ENCODE measurements around the gene GALT. TPM values are rescaled to one million over a fixed set of nuclear protein-coding genes. Genes with fewer than 3 reads are reported as not detected.

Gene GALT
- total RNA-seq, 4 donors from 2014 or later: 10.3 to 28.4 (median 14.1) TPM

DNA sequence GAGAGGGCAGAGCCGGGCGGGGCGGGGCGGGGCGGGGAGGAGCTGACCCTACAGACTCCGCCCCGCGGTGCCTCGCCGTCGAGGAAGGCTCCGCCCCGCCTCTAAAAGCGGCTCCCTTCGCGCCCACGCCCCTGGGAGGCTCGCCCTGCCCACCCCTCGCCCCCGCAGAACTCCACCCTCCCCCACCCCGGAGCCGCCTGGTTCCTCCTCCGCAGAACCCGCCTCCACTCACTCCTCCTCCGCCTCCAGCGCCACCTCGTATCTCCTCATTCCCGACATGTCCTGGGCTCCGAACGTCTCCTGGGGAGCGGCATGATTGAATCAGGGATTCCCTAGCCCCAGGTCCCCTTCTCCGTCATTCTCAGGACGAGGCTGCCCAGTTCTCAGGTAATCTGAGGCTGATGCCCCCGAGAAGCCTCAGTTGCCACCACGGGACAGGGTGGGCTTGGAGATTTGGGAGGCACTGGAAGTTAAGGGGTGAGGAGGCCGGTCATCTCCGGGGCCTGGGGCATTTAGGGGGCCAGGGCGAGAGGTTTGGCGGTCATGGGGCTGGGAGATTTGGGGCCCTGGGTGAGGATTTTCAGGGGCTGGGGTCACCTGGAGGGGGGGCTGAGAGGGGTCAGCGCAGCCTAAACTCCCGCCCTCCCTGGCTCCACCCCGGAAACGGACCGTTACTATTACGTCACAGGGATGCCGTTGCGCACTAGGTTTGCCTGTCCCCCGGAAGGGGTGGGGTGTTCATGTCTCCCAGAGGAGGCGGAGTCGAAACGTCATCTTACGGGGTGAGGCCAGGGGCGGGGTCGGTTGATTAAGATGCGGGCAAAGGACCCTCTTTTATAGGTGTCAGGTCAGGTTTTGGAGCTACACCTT is 19.1 kb downstream of the GALT start:
- TF ChIP-seq, protein P1, sequence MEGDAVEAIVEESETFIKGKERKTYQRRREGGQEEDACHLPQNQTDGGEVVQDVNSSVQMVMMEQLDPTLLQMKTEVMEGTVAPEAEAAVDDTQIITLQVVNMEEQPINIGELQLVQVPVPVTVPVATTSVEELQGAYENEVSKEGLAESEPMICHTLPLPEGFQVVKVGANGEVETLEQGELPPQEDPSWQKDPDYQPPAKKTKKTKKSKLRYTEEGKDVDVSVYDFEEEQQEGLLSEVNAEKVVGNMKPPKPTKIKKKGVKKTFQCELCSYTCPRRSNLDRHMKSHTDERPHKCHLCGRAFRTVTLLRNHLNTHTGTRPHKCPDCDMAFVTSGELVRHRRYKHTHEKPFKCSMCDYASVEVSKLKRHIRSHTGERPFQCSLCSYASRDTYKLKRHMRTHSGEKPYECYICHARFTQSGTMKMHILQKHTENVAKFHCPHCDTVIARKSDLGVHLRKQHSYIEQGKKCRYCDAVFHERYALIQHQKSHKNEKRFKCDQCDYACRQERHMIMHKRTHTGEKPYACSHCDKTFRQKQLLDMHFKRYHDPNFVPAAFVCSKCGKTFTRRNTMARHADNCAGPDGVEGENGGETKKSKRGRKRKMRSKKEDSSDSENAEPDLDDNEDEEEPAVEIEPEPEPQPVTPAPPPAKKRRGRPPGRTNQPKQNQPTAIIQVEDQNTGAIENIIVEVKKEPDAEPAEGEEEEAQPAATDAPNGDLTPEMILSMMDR (IDR thresholded peaks at IDR 0.05): no peak
- peak in 2 of 4 donors; percentile 76 to 85 for TF ChIP-seq POLR2A (IDR thresholded peaks at IDR 0.05)
- intact Hi-C loops (cut with DNase I): no loop called here
- H3K4me3 ChIP-seq: peak overlapping the region; percentile 49 to 88 (median 72)
- DNase-seq: peak; percentile 79
- peak overlapping the region; percentile 94 to 99 (median 98) for H3K27ac ChIP-seq
- H3K36me3 ChIP-seq: peaks cover 0 to 20% (median 0%) of the 10 kb centered on the region in 3 donors
- peaks cover 9 to 58% (median 20%) of the 10 kb centered on the region in 3 donors for H3K4me1 ChIP-seq
- H3K9me3 ChIP-seq: no peaks in the 10 kb centered on the region
- 7 to 12% methylated on average over 6 of the region's 55 CpGs for WGBS, 2 donors
- H3K27me3 ChIP-seq: no peaks in the 10 kb centered on the region

DNA sequence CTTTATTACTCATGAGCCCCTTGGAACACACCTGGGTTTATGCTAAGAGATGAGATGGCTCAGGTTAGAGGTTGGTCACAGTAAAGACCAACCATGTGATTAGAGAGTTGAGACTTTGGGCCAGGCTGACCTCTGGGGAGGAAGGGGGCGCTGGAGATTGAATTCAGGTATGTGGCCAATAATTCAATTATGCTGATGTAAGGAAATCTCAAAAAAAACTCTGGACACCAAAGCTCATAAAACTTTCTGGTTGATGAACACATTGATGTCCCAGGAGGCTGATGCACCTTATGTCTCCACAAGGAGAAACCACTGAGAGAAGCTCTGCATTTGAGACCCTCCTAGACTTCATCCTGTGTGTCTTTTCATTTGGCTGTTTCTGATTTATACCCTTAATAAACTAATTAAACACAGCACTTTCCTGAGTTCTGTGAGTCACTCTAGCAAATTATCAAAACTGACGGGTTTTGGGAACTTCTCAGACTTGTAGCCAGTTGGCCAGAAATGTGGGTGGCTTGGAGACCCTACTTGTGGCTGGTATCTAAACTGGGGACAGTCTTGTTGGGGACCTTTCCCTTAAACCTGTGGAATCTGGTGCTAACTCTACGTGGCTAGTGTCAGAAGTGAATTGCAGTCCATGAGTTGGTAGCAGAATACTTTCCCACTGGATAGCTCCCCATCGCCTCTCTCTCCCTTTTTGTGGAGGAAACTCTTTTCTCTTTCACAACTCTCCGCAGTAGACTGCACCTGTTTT is 23.5 kb downstream of the GALT start:
- intact Hi-C loops (cut with DNase I): no loop called here
- Histone ChIP-seq H3K36me3 (peaks cover 0 to 11% (median 0%) of the 10 kb centered on the region in 3 donors), H3K27ac (no peak overlapping the region), H3K9me3 (no peaks in the 10 kb centered on the region), H3K4me3 (no peak overlapping the region), H3K27me3 (no peaks in the 10 kb centered on the region), H3K4me1 (peaks cover under 1 to 26% (median 1%) of the 10 kb centered on the region in 3 donors)
- 90 to 94% methylated on average over 5 of the region's 5 CpGs for WGBS, 2 donors
- TF ChIP-seq, protein P1 (IDR thresholded peaks at IDR 0.05): no peak
- no peak for TF ChIP-seq POLR2A (IDR thresholded peaks at IDR 0.05)
- DNase-seq: no peak

DNA sequence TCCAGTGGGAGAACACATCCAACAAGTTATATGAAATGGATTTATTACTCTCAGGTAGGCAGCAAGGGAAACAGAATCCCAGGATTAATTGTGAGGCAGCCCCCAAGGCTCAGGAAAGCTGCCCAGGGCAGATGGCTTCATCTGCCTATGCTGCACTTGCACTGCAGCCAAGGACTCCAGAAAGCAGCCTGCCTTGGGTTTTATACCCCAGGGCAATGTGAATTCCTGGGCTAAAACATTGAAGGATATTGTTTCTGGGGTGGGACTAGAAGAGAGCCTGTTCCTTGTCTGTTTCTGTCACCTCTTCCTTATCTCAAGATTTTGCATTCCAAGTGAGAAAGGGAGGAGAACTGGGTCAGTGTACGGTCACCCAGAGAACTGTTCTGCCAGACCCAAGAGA is 24.8 kb downstream of the GALT start:
- H3K27me3 ChIP-seq: no peaks in the 10 kb centered on the region
- DNase-seq: no peak
- no peak for TF ChIP-seq POLR2A (IDR thresholded peaks at IDR 0.05)
- TF ChIP-seq, protein P1 (IDR thresholded peaks at IDR 0.05): no peak
- intact Hi-C loops (cut with DNase I): no loop called here
- WGBS, 2 donors: 100% methylated on average over 1 of the region's 1 CpG
- H3K27ac ChIP-seq: no peak overlapping the region
- no peak overlapping the region for H3K4me3 ChIP-seq
- H3K9me3 ChIP-seq: no peaks in the 10 kb centered on the region
- peaks cover 0 to 11% (median 0%) of the 10 kb centered on the region in 3 donors for H3K36me3 ChIP-seq
- peaks cover 0 to 15% (median 0%) of the 10 kb centered on the region in 3 donors for H3K4me1 ChIP-seq

DNA sequence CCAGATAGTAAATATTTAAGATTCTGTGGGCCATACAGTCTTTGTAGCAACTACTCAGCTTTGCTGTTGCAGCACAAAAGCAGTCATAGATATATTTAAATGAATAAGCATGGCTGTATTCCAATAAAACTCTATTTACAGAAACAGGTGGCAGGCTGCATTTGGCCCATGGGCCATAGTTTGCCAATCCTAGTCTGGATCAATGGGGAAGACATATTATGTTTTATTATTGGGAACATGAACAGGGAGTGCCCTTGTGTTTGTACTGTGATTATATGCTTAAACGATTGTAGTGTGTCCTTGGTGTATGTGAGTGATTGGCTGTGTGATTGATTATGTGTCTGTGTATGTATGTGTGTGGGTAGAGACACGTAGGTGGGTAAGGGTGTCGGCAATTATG is 28.0 kb downstream of the GALT start:
- no peaks in the 10 kb centered on the region for H3K27me3 ChIP-seq
- TF ChIP-seq POLR2A (IDR thresholded peaks at IDR 0.05): no peak
- TF ChIP-seq, protein P1 (IDR thresholded peaks at IDR 0.05): no peak
- H3K4me3 ChIP-seq: no peak overlapping the region
- H3K9me3 ChIP-seq: no peaks in the 10 kb centered on the region
- intact Hi-C loops (cut with DNase I): no loop called here
- H3K36me3 ChIP-seq: peaks cover 0 to 7% (median 0%) of the 10 kb centered on the region in 3 donors
- no peak overlapping the region for H3K27ac ChIP-seq
- WGBS, 2 donors: 74 to 77% methylated on average over 3 of the region's 3 CpGs
- DNase-seq: no peak
- no peaks in the 10 kb centered on the region for H3K4me1 ChIP-seq
